H1 (cell line): Measurements from ENCODE around the gene DLL1.

Experiments used
- EP300 ChIP-seq, 2 experiments: IDR thresholded peaks; 1 replicate in 1 of 2; 2 replicates in 1 of 2; pipeline ENCODE4 v1.6.1; 2011 to 2012; ENCODE audit warnings: low read depth in 2 of 2, low read length in 2 of 2, mild to moderate bottlenecking in 2 of 2, borderline replicate concordance in 1 of 2, inconsistent platforms in 1 of 2, moderate library complexity in 1 of 2
- GTF2F1 ChIP-seq: IDR thresholded peaks from 2 replicates; pipeline ENCODE4 v1.6.1; 2012; ENCODE audit warnings: low read depth, low read length, improper control_type of control experiment, borderline replicate concordance
- POLR2A ChIP-seq, 2 experiments: IDR thresholded peaks; 1 replicate in 1 of 2; 2 replicates in 1 of 2; pipeline ENCODE4 v1.6.1; 2011; ENCODE audit warnings: low read depth in 2 of 2, low read length in 2 of 2, mild to moderate bottlenecking in 2 of 2; ENCODE audit errors: control extremely low read depth in 1 of 2
- TF ChIP-seq, protein P1 (sequence below), 3 experiments: IDR thresholded peaks; 1 replicate in 2 of 3; 2 replicates in 1 of 3; pipeline versions ENCODE4 v1.5.1 to v1.6.1; 2011; ENCODE audit warnings: low read length in 3 of 3, mild to moderate bottlenecking in 3 of 3, inconsistent platforms in 2 of 3, low read depth in 1 of 3, moderate library complexity in 1 of 3; ENCODE audit not compliant: insufficient read depth in 1 of 3; ENCODE audit errors: control extremely low read depth in 1 of 3

GRCh38 chr6:170269151-170269845, 21.6 kb downstream of the DLL1 start:
- TF ChIP-seq EP300 (IDR thresholded peaks at IDR 0.05; ENCODE audit: borderline replicate concordance in 1 of 2, low read depth in 2 of 2, low read length in 2 of 2) (no peak), GTF2F1 (no peak), POLR2A (IDR thresholded peaks at IDR 0.05; ENCODE audit: control extremely low read depth in 1 of 2, low read depth in 2 of 2, low read length in 2 of 2) (no peak)
- TF ChIP-seq, protein P1, sequence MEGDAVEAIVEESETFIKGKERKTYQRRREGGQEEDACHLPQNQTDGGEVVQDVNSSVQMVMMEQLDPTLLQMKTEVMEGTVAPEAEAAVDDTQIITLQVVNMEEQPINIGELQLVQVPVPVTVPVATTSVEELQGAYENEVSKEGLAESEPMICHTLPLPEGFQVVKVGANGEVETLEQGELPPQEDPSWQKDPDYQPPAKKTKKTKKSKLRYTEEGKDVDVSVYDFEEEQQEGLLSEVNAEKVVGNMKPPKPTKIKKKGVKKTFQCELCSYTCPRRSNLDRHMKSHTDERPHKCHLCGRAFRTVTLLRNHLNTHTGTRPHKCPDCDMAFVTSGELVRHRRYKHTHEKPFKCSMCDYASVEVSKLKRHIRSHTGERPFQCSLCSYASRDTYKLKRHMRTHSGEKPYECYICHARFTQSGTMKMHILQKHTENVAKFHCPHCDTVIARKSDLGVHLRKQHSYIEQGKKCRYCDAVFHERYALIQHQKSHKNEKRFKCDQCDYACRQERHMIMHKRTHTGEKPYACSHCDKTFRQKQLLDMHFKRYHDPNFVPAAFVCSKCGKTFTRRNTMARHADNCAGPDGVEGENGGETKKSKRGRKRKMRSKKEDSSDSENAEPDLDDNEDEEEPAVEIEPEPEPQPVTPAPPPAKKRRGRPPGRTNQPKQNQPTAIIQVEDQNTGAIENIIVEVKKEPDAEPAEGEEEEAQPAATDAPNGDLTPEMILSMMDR (IDR thresholded peaks at IDR 0.05; ENCODE audit: control extremely low read depth in 1 of 3, insufficient read depth in 1 of 3, low read depth in 1 of 3, low read length in 3 of 3): no peak
